T-cell (primary cell): ENCODE results near the gene PIEZO2. TPM values are rescaled to one million over a fixed set of nuclear protein-coding genes. Genes with fewer than 3 reads are reported as not detected.

Experiments used
- ATAC-seq, 4 experiments: fragments of 200-7000 bp in 3 of 4; fragments of 150-1000 bp in 1 of 4; cut with Tn5 transposase; replicated peaks in 1 of 4; 1 replicate in 3 of 4; 2 replicates in 1 of 4; pipeline ENCODE4 v1.10.0; 2021; ENCODE audit warnings: moderate library complexity in 3 of 4, mild to moderate bottlenecking in 2 of 4, moderate number of reproducible peaks in 1 of 4
- CTCF ChIA-PET, 2 donors: fragments of 300-600 bp; sonication (Branson Sonifier 250); formaldehyde crosslinking; loops; one replicate each; lab custom pipeline; 2022; ENCODE audit warnings: antibody characterized with exemption in 2 of 2; lab: Charles Lee
- POLR2A ChIA-PET, 2 donors: fragments of 300-600 bp; sonication (Branson Sonifier 250); formaldehyde crosslinking; loops; one replicate each; lab custom pipeline; 2022; ENCODE audit warnings: antibody characterized with exemption in 2 of 2; lab: Charles Lee
- DNase-seq, 35 experiments: peaks; one replicate each; pipeline versions ENCODE4 v3.0.0 to v3.0.0-alpha.2; 2013 to 2023
- H3K27ac ChIP-seq: one replicate; pipeline ENCODE4 v1.5.1; 2013; ENCODE audit warnings: low read length
- H3K27me3 ChIP-seq, 2 experiments: replicated peaks in 1 of 2; 1 replicate in 1 of 2; 2 replicates in 1 of 2; pipeline versions ENCODE4 v1.6.1 to v1.7.0; 2013; ENCODE audit warnings: low read length in 1 of 2, mixed read lengths in 1 of 2; ENCODE audit not compliant: control insufficient read depth in 2 of 2, insufficient read depth in 2 of 2; ENCODE audit errors: extremely low read depth in 1 of 2
- H3K36me3 ChIP-seq, 2 donors: 1 replicate in 1 of 2; 2 replicates in 1 of 2; pipeline versions ENCODE4 v1.6.1 to v1.7.0; 2013; ENCODE audit warnings: low read length in 1 of 2; ENCODE audit not compliant: control insufficient read depth in 2 of 2, insufficient read depth in 1 of 2; ENCODE audit errors: extremely low read depth in 1 of 2
- H3K4me1 ChIP-seq, 2 experiments: 1 replicate in 1 of 2; 2 replicates in 1 of 2; pipeline versions ENCODE4 v1.6.1 to v1.7.0; 2013; ENCODE audit warnings: low read length in 2 of 2, mixed read lengths in 1 of 2; ENCODE audit not compliant: insufficient read depth in 2 of 2, control insufficient read depth in 1 of 2; ENCODE audit errors: extremely low read depth in 1 of 2
- H3K4me3 ChIP-seq, 2 donors: 1 replicate in 1 of 2; 2 replicates in 1 of 2; pipeline versions ENCODE4 v1.5.1 to v1.7.0; 2013; ENCODE audit warnings: mild to moderate bottlenecking in 2 of 2, low read length in 1 of 2, moderate library complexity in 1 of 2; ENCODE audit not compliant: control insufficient read depth in 1 of 2; ENCODE audit errors: extremely low read depth in 1 of 2
- H3K9me3 ChIP-seq: 2 replicates; pipeline ENCODE4 v1.7.0; 2013
- H3K27ac Mint-ChIP-seq, 2 donors: one replicate each; pipeline ENCODE4 v1.8.0; 2020 to 2021; ENCODE audit warnings: mild to moderate bottlenecking in 2 of 2, mixed read lengths in 2 of 2
- H3K27me3 Mint-ChIP-seq, 2 donors: one replicate each; pipeline ENCODE4 v1.8.0; 2021 to 2022; ENCODE audit warnings: mixed read lengths in 2 of 2
- H3K36me3 Mint-ChIP-seq: one replicate; pipeline ENCODE4 v1.8.0; 2021; ENCODE audit warnings: mixed read lengths
- H3K4me1 Mint-ChIP-seq, 3 donors: one replicate each; pipeline ENCODE4 v1.8.0; 2020 to 2022; ENCODE audit warnings: mixed read lengths in 3 of 3, mild to moderate bottlenecking in 1 of 3
- H3K4me3 Mint-ChIP-seq, 3 donors: one replicate each; pipeline ENCODE4 v1.8.0; 2020 to 2022; ENCODE audit warnings: mild to moderate bottlenecking in 3 of 3, mixed read lengths in 3 of 3, moderate library complexity in 3 of 3
- H3K9me3 Mint-ChIP-seq, 3 donors: one replicate each; pipeline ENCODE4 v1.8.0; 2020 to 2022; ENCODE audit warnings: mixed read lengths in 3 of 3
- WGBS: methylation state at CpG from one replicate; pipeline ENCODE4 v1.1.5; 2013; ENCODE audit warnings: missing lambda C conversion rate; ENCODE audit not compliant: insufficient coverage; 5-methylcytosine and 5-hydroxymethylcytosine counted together
- total RNA-seq, 35 experiments: library from RNA in 6 of 35; stranded (reverse) in 6 of 35; fragments of 120-200 nt in 1 of 35; gene quantifications; one replicate each; pipeline versions ENCODE4 v1.2.1 to v1.2.4 and lab custom pipeline; 2013 to 2026

Gene PIEZO2
- total RNA-seq, 5 donors from 2014 or later (not counting 1 experiment from before 2014, with no cell fraction given) = 0.05 to 0.90 (median 0.21) TPM; not detected in 1

DNA sequence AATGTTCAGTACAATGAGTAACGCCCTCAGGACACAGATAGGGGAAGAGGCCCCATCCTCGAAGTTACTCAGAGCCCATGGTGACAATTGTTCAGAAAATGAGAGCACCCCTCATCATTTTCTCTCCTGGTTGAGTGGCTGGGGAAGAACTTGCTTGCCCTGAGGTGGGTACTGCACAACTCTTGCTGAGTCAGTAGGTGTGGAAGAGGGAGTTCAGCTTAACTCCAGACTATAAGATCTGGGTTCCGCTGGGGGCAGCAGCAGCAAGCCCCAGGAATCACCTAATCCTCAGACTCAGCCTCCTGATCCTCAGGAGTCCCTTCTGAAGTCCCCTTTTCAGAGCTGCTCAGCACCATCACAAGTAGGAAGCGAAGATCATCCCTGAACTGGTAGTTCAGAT is 123.7 kb downstream of the PIEZO2 start:
- no peak overlapping the region for H3K4me3 Mint-ChIP-seq
- no peaks in the 10 kb centered on the region for H3K4me1 ChIP-seq
- CTCF ChIA-PET = no interaction called here
- no peaks in the 10 kb centered on the region for H3K4me1 Mint-ChIP-seq
- POLR2A ChIA-PET = no interaction called here
- H3K27ac ChIP-seq = no peak overlapping the region
- H3K27me3 ChIP-seq = no peaks in the 10 kb centered on the region
- H3K36me3 ChIP-seq = no peaks in the 10 kb centered on the region
- H3K27ac Mint-ChIP-seq = no peak overlapping the region
- H3K9me3 Mint-ChIP-seq = no peaks in the 10 kb centered on the region
- no peak overlapping the region for H3K4me3 ChIP-seq
- no peaks in the 10 kb centered on the region for H3K36me3 Mint-ChIP-seq
- ATAC-seq = no peak
- H3K9me3 ChIP-seq = no peaks in the 10 kb centered on the region
- 60% methylated on average over 1 of the region's 4 CpGs for WGBS
- DNase-seq = no peak
- H3K27me3 Mint-ChIP-seq = no peaks in the 10 kb centered on the region

DNA sequence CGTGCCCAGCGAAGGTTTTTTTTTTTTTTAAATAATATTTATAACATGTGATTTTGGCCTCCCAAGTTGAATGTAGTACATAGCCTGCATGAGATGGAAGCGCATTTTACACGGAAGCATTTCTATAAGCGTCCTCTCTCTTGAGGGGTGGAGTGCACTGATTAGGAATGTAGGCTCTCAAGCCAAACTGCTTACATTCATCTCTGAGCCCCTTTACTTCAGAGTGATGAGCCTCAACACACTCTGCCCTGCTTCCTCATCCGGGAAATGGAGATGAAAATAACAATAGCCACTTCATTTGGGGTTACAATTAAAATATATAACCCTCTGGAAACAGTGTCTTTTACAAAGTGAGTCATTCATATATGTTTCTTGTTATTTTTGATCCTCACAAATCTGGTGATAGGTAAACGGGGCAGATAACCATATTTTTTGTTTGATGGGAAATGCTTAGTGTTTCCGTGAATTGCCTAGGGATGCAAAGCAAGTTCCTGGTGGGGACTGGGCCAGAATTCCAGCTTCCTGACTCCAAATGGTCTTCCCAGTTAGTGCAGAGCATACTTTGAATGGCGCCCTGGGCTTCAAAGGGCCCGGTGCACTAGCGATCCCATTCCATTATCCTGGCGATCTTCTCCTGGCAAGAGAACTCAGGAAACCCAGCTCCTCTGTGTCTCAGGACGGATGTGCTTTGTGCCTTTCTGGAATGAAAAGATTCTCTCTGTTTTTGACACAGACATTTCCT is 124.3 kb downstream of the PIEZO2 start:
- no peaks in the 10 kb centered on the region for H3K27me3 Mint-ChIP-seq
- ChIA-PET POLR2A (no interaction called here), CTCF (no interaction called here)
- H3K4me1 ChIP-seq = no peaks in the 10 kb centered on the region
- H3K36me3 ChIP-seq = no peaks in the 10 kb centered on the region
- H3K27me3 ChIP-seq = no peaks in the 10 kb centered on the region
- no peak for DNase-seq
- no peak overlapping the region for H3K4me3 Mint-ChIP-seq
- H3K9me3 Mint-ChIP-seq = no peaks in the 10 kb centered on the region
- H3K36me3 Mint-ChIP-seq = no peaks in the 10 kb centered on the region
- no peaks in the 10 kb centered on the region for H3K4me1 Mint-ChIP-seq
- no peak overlapping the region for H3K4me3 ChIP-seq
- 93% methylated on average over 6 of the region's 13 CpGs for WGBS
- H3K9me3 ChIP-seq = no peaks in the 10 kb centered on the region
- no peak for ATAC-seq
- H3K27ac Mint-ChIP-seq = no peak overlapping the region
- H3K27ac ChIP-seq = no peak overlapping the region

DNA sequence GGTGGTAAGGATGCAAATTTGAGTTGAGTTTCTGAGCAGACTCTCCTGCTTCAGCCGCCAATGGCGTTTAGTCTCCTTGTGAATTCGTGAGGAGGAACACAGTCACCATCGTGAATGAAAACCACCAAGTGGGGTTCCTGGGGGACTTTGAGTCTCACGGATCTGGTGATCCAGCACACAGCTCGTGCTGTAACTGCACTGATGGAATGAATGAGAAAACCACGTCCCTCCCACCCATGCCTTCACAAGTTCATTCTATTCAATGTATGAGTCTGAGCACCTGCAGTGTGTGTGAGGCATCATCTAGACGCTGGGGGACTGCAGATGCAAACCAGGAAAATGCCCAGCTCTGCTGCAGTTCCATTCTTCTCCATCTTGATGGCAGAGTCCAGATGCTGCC is 127.9 kb downstream of the PIEZO2 start:
- POLR2A ChIA-PET = no interaction called here

DNA sequence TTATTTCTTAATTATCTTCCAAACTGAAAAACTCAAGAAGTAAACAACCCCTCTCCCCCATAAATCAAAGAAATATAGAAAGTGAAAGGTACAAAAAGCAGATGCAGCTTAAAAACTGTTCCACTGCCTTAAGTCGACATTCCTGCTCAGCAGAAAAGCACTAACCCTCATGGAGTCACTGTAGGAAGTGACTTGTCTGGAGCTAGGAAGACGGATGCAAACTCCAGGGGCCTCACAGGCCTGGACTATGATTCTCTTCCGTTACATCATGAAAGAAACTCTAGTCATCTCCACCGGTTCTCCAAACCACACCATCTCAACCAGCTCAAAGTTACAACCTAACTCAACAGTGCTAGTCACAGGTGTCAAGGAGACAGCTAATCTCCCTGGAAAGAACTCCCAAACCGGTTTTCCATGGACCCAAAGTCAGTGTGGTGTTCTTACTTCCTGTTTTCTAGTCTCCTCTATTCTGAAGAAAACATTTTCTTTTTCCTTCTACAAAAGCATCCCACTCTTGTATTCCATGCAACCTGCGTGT is 128.4 kb downstream of the PIEZO2 start:
- no peak for ATAC-seq
- Histone ChIP-seq H3K4me1 (no peaks in the 10 kb centered on the region), H3K4me3 (no peak overlapping the region), H3K36me3 (no peaks in the 10 kb centered on the region), H3K27ac (no peak overlapping the region), H3K9me3 (no peaks in the 10 kb centered on the region), H3K27me3 (no peaks in the 10 kb centered on the region)
- DNase-seq = no peak
- ChIA-PET POLR2A (no interaction called here), CTCF (no interaction called here)
- Mint-ChIP-seq H3K27ac (no peak overlapping the region), H3K4me3 (no peak overlapping the region), H3K4me1 (no peaks in the 10 kb centered on the region), H3K36me3 (no peaks in the 10 kb centered on the region), H3K27me3 (peaks cover 0 to 3% of the 10 kb centered on the region in 2 donors), H3K9me3 (no peaks in the 10 kb centered on the region)
- 70% methylated on average over 4 of the region's 6 CpGs for WGBS

More for the DNA sequence above, 127.9 kb downstream of the PIEZO2 start:
- CTCF ChIA-PET = no interaction called here
- Mint-ChIP-seq H3K36me3 (no peaks in the 10 kb centered on the region), H3K4me3 (no peak overlapping the region), H3K27ac (no peak overlapping the region), H3K27me3 (no peaks in the 10 kb centered on the region), H3K4me1 (no peaks in the 10 kb centered on the region), H3K9me3 (no peaks in the 10 kb centered on the region)
- H3K36me3 ChIP-seq = no peaks in the 10 kb centered on the region
- H3K4me3 ChIP-seq = no peak overlapping the region
- H3K27me3 ChIP-seq = no peaks in the 10 kb centered on the region
- H3K9me3 ChIP-seq = no peaks in the 10 kb centered on the region
- H3K27ac ChIP-seq = no peak overlapping the region
- ATAC-seq (no peak), DNase-seq (no peak)
- H3K4me1 ChIP-seq = no peaks in the 10 kb centered on the region
- 67% methylated on average over 6 of the region's 8 CpGs for WGBS

DNA sequence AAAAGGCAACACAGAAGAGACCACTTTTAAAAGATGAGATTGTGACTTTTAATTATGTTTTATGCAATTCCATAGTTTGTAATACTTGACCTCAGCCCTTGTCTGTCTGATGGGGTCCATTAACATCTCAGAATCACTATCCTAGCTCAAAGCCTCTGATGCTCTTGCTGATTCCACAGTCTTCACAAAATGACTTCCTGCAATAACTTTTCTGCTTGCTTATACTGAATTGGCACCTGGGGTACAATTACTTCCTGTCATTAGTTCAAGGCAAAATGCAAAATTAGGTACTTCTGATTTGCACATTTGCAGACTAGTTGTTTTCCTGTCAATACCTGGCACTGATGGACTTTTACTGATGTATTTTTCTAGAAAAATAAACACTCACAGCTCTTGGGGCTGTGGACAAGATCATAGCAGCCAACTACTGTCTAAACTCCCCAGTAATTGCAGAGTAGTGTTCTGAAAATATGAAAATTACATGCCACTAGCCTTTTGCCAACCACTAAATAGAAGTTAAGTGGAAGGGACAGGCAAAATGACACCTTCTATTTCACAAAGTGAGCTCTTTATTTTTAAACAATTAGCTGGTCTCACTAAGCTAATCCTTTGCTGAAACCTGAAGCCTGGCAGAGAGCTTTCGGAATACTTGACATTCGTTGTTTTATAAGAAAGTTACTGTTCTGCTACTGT is 129.1 kb downstream of the PIEZO2 start:
- H3K27me3 Mint-ChIP-seq = peaks cover 0 to 4% of the 10 kb centered on the region in 2 donors

DNA sequence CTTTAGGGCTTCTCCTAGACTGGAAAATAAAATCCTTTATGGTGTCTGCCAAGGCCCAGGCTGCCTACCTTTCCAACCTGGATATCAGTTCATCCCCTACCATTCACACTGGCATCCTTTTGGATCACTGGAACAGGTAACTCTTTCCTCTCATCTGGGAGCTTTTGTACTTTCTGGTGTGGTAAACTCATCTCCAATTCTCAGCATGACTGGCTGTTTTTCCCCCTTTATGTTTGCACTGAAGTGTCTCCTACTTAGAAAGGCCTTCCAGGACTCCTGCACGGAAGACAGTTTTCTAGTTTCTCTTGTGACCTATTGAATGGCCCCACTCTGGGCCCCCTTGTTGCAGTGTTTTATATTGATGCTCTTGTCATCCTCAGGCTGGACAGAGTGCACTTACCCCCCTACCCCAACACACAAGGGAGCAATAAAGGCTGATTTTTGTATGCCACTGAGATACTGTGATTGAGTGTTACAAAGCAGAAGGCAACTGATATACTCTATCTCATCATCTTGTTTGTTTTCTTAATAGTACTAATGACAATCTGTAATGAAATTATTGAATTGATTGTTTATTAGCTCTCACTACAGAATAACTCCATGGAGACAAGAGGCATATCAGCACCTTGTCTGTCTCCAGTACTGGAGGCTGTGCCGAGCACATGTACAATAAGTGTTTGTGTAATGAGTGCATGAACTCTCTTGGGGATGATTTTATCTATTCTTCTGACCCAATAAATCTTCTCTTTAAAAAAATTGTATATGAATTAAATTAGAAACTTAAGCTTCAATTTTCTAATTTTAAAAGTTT is 129.9 kb downstream of the PIEZO2 start:
- Mint-ChIP-seq H3K4me3 (no peak overlapping the region), H3K27me3 (peaks cover 0 to 4% of the 10 kb centered on the region in 2 donors), H3K9me3 (no peaks in the 10 kb centered on the region), H3K4me1 (no peaks in the 10 kb centered on the region), H3K27ac (no peak overlapping the region), H3K36me3 (no peaks in the 10 kb centered on the region)
- H3K9me3 ChIP-seq = no peaks in the 10 kb centered on the region
- no peaks in the 10 kb centered on the region for H3K36me3 ChIP-seq
- no CpG with 5 or more reads among the region's 2 CpGs for WGBS
- POLR2A ChIA-PET = interaction anchor here in 1 of 2 donors (0.5 kb wide), 1 partner anchor 1002 kb away, joined by 3 read pairs; no protein-coding TSS in a partner anchor
- no peak overlapping the region for H3K27ac ChIP-seq
- ATAC-seq = no peak
- no peaks in the 10 kb centered on the region for H3K4me1 ChIP-seq
- H3K4me3 ChIP-seq = no peak overlapping the region
- no peak for DNase-seq
- CTCF ChIA-PET = no interaction called here
- H3K27me3 ChIP-seq = no peaks in the 10 kb centered on the region

More for the DNA sequence above, 129.1 kb downstream of the PIEZO2 start:
- H3K4me1 ChIP-seq = no peaks in the 10 kb centered on the region
- no peak overlapping the region for H3K4me3 ChIP-seq
- ATAC-seq (no peak), DNase-seq (no peak)
- no peak overlapping the region for H3K4me3 Mint-ChIP-seq
- POLR2A ChIA-PET = interaction anchor here in 1 of 2 donors (0.5 kb wide), 1 partner anchor 1003 kb away, joined by 3 read pairs; no protein-coding TSS in a partner anchor
- H3K9me3 Mint-ChIP-seq = no peaks in the 10 kb centered on the region
- H3K27me3 ChIP-seq = no peaks in the 10 kb centered on the region
- WGBS = no CpG with 5 or more reads among the region's 2 CpGs
- no peaks in the 10 kb centered on the region for H3K4me1 Mint-ChIP-seq
- no peaks in the 10 kb centered on the region for H3K9me3 ChIP-seq
- H3K36me3 Mint-ChIP-seq = no peaks in the 10 kb centered on the region
- H3K27ac Mint-ChIP-seq = no peak overlapping the region
- H3K27ac ChIP-seq = no peak overlapping the region
- H3K36me3 ChIP-seq = no peaks in the 10 kb centered on the region
- CTCF ChIA-PET = no interaction called here
